GM12865 (cell line): ENCODE data around the gene MATN1.

ENCODE experiments used
- DNase-seq: peaks from one replicate; pipeline ENCODE4 v3.0.0; 2010; ENCODE audit warnings: low read depth
- H3K4me3 ChIP-seq: 2 replicates; pipeline ENCODE4 v1.5.1; 2011; ENCODE audit warnings: mild to moderate bottlenecking, low read depth, low read length, control low read depth
- CTCF ChIP-seq: IDR thresholded peaks from 2 replicates; pipeline ENCODE4 v1.5.1; 2011; ENCODE audit warnings: low read length, control low read depth, low read depth, inconsistent platforms; ENCODE audit not compliant: insufficient read depth; ENCODE audit errors: missing control alignments

MATN1 gene

DNA sequence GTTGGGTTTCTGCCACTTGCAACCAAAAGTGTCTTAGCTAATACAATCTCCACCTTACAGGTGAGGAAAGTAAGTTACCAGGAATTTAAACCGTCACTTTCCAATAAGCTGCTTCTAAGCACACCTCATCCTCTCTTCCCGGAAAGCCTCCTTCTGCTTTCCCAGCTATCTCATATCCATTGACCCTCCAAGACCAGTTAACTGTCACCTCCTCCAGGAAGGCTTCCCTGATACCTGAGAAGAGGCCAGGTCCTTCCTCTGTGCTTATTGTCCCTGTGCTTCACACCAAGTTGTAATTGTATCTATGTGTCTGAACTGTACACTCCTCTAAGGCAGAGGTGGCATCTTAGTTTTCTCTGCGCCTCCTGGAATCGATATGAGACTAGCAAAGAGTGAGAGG lies 11.2 kb upstream of the MATN1 start:
- DNase-seq = no peak
- no peak for TF ChIP-seq CTCF
- H3K4me3 ChIP-seq = no peak overlapping the region

DNA sequence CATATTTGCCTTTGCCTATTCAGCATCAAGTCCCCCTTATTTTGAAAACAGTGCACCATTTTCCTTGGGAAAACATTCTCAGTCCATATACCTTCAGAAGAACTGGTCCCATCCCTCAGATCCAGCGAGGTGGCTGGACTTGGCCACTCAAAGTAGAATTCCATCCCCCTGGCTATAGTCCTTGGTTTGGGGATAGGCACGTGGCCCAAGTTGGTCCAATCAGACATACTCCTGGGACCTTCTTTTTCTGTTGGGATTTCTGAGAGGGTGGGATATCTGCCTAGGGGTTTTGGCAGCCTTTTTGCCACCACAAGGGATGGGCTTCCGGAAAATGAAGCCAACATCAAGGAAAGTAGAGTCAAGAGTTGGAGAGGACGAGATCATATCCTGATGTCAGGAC lies 10.7 kb upstream of the MATN1 start:
- no peak for DNase-seq
- H3K4me3 ChIP-seq = no peak overlapping the region
- TF ChIP-seq CTCF = no peak

GRCh38 chr1:30733493-30733892 lies 10.1 kb upstream of the MATN1 start:
- no peak for DNase-seq
- TF ChIP-seq CTCF = no peak

DNA sequence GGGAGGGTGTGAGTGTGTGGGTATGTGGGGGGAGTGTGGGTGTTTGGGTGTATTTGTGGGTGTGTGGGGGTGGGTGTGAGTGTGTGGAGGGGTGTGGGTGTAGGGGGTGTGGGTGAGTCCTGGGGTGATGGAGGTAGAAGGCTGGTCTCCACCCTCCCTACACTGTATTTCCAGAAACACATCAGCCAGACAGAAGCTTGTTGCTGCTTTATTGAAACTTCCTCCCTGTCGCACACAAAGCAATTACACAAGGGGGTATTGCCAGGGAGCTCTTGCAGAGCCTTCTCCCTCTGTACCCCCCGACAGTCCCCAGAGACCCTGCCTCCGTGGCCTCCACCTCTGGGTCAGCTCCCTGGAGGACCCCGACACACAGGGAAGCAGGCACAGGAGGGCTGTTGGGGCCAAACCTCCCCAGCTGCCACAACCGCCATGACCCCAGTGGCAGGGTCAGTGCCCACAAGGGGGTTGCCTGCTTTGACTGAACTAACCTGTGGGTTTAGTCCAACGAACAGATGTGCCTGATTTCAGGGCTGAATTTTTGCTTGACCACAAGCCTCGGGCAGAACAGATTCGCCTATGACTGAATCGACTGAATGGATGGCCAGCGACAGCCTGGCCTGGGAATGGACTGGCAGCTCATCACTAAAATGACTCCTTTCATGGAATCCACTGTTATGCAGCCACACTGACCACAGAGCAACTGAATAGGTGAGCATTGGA lies 9.1 kb upstream of the MATN1 start:
- H3K4me3 ChIP-seq = no peak overlapping the region
- no peak for TF ChIP-seq CTCF
- peak; percentile 69 for DNase-seq

More at GRCh38 chr1:30733493-30733892, 10.1 kb upstream of the MATN1 start:
- H3K4me3 ChIP-seq = no peak overlapping the region

GRCh38 chr1:30731806-30732276 lies 8.5 kb upstream of the MATN1 start:
- no peak for DNase-seq
- no peak overlapping the region for H3K4me3 ChIP-seq
- TF ChIP-seq CTCF = no peak

DNA sequence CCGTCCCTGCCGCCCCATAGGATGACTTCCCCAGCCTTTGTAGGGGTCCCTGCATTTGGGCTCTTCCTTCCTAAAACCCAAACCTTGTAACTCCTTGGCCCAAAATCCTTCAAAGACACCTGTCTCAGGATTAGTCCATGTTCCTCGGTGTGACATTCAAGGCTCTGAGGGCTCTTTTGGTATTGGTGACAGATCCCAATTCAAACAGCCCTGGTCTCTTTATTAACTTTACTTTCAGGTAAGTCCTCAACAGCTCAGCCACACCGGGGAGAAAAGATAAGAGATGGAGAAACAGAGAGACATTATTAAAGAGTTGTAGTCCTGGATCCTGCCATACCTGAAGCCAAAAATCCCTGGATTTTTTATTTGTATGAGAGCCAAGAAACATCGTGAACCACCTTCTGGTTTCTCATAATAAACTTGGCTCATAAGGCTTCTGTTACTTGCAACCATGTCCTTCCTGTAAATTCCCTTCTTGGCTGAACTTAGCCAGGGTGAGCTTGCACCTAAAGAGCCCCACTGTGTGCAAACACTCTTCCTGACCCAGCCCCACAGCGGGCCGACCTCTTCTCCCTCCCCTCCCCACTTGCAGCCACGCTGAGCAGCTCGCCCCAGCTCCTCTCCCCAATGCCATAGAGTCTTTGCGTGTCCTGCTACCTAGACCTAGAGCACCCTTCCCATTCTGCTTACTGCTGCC lies 7.9 kb upstream of the MATN1 start:
- H3K4me3 ChIP-seq = no peak overlapping the region
- no peak for TF ChIP-seq CTCF
- DNase-seq = no peak
